Stimulated activated CD8-positive, alpha-beta memory T cell treated with anti-CD3 and anti-CD28 coated beads, Interleukin-2, amount 100 ng/mL, for 1 hour (primary cell): ENCODE results near the gene TRAF3IP1.
"Not testable (repeated sequence)": the region's sequence is repeated elsewhere in the genome, so short reads cannot be mapped to it uniquely, and the experiment has no call there.

ENCODE experiments used
- DNase-seq, 2 donors: peaks; one replicate each; pipeline ENCODE4 v3.0.0-alpha.2; 2020; ENCODE audit warnings: low read depth in 2 of 2

TRAF3IP1 gene

GRCh38 chr2:238427435-238428162 lies 107.3 kb downstream of the TRAF3IP1 start:
- no peak for DNase-seq

- DNase-seq: no peak
Observed at GRCh38 chr2:238428866-238429265, 108.5 kb downstream of the TRAF3IP1 start.

- no peak for DNase-seq
Observed at GRCh38 chr2:238430781-238431180, 110.5 kb downstream of the TRAF3IP1 start.

GRCh38 chr2:238431456-238431855 lies 111.1 kb downstream of the TRAF3IP1 start:
- no peak for DNase-seq

GRCh38 chr2:238433300-238433915 lies 113.1 kb downstream of the TRAF3IP1 start:
- no peak for DNase-seq

- no peak for DNase-seq
Observed at GRCh38 chr2:238433941-238434845, 113.9 kb downstream of the TRAF3IP1 start.

- DNase-seq: no peak
Observed at GRCh38 chr2:238434846-238435751, 114.8 kb downstream of the TRAF3IP1 start.

GRCh38 chr2:238435752-238436096 lies 115.4 kb downstream of the TRAF3IP1 start:
- no peak for DNase-seq

- DNase-seq: no peak
Observed at GRCh38 chr2:238438856-238439849, 118.8 kb downstream of the TRAF3IP1 start.

- no peak for DNase-seq
Observed at GRCh38 chr2:238439917-238440316, 119.6 kb downstream of the TRAF3IP1 start.

GRCh38 chr2:238440331-238440730 lies 120.0 kb downstream of the TRAF3IP1 start:
- no peak for DNase-seq

GRCh38 chr2:238440767-238441166 lies 120.4 kb downstream of the TRAF3IP1 start:
- DNase-seq: no peak

- DNase-seq: no peak
Observed at GRCh38 chr2:238441262-238442114, 121.2 kb downstream of the TRAF3IP1 start.

- not testable (repeated sequence) for DNase-seq
Observed at GRCh38 chr2:238442257-238442656, 121.9 kb downstream of the TRAF3IP1 start.

GRCh38 chr2:238444242-238444641 lies 123.9 kb downstream of the TRAF3IP1 start:
- no peak for DNase-seq

- no peak for DNase-seq
Observed at GRCh38 chr2:238445409-238446190, 125.3 kb downstream of the TRAF3IP1 start.

GRCh38 chr2:238446371-238446770 lies 126.1 kb downstream of the TRAF3IP1 start:
- no peak for DNase-seq
